Progenitor cell of endocrine pancreas (in vitro differentiated cells): ENCODE measurements around the gene BCO1. TPM values are rescaled to one million over a fixed set of nuclear protein-coding genes. Genes with fewer than 3 reads are reported as not detected.

Experiments used
- DNase-seq: peaks from one replicate; pipeline ENCODE4 v3.0.0; 2021; ENCODE audit warnings: low spot score; ENCODE audit not compliant: unreplicated experiment
- H3K27ac Mint-ChIP-seq: 2 replicates; pipeline ENCODE4 v1.8.0; 2021; ENCODE audit warnings: mild to moderate bottlenecking, moderate library complexity, mixed read lengths
- H3K27me3 Mint-ChIP-seq: 2 replicates; pipeline ENCODE4 v1.8.0; 2021; ENCODE audit warnings: mixed read lengths
- H3K36me3 Mint-ChIP-seq: 2 replicates; pipeline ENCODE4 v1.8.0; 2022; ENCODE audit warnings: mixed read lengths; ENCODE audit not compliant: insufficient read depth
- H3K4me1 Mint-ChIP-seq: 2 replicates; pipeline ENCODE4 v1.8.0; 2021; ENCODE audit warnings: low read depth, mixed read lengths
- H3K4me3 Mint-ChIP-seq: 2 replicates; pipeline ENCODE4 v1.8.0; 2021; ENCODE audit warnings: low read depth, mild to moderate bottlenecking, moderate library complexity, mixed read lengths
- H3K9me3 Mint-ChIP-seq: 2 replicates; pipeline ENCODE4 v1.8.0; 2021; ENCODE audit warnings: low read depth, mixed read lengths
- CTCF ChIP-seq: fragments of 200-600 bp; sonication (generic); IDR thresholded peaks from one replicate; pipeline ENCODE4 v1.5.0; 2021; ENCODE audit warnings: antibody characterized with exemption, mild to moderate bottlenecking; ENCODE audit not compliant: unreplicated experiment
- total RNA-seq: library from RNA; stranded (reverse); gene quantifications from 2 replicates; pipeline ENCODE4 v1.2.1, GENCODE V29; 2021

Gene BCO1
- total RNA-seq, 1 donor from 2014 or later: 3.3 TPM

DNA sequence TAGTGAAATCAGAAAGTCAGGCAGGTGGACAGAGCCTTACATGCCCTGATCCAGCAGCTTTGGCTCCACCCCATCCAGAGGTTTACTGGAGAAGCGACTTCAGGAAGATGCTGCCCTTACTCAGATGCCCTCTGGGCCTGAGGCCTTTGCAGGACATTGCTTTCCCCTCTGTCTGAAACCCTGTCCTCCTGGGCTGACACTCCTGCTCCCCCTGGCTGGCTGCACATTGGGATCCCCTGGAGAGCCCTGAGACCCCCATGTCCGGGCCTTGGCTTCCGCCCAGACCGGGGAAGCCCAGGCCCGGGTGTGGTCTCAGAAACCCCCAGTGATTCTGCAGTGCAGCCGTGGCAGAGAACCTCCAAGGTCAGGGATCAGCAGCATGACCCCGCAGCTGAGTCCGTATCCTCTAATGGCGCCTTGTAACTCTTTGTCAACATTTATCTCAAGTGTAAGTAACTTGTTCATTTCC is 36.6 kb downstream of the BCO1 start:
- no peak overlapping the region for H3K4me3 Mint-ChIP-seq
- no peaks in the 10 kb centered on the region for H3K9me3 Mint-ChIP-seq
- H3K4me1 Mint-ChIP-seq: peaks cover 6% of the 10 kb centered on the region
- H3K27ac Mint-ChIP-seq: peak overlapping the region; percentile 57
- peaks cover 2% of the 10 kb centered on the region for H3K36me3 Mint-ChIP-seq
- no peak for DNase-seq
- no peak for TF ChIP-seq CTCF
- no peaks in the 10 kb centered on the region for H3K27me3 Mint-ChIP-seq

- Mint-ChIP-seq H3K4me3 (no peak overlapping the region), H3K27me3 (no peaks in the 10 kb centered on the region), H3K36me3 (peaks cover 2% of the 10 kb centered on the region), H3K27ac (no peak overlapping the region), H3K4me1 (peaks cover 6% of the 10 kb centered on the region), H3K9me3 (no peaks in the 10 kb centered on the region)
- DNase-seq: no peak
- TF ChIP-seq CTCF: no peak
These were observed 37.3 kb downstream of the BCO1 start for GRCh38 chr16:81275795-81276194.

DNA sequence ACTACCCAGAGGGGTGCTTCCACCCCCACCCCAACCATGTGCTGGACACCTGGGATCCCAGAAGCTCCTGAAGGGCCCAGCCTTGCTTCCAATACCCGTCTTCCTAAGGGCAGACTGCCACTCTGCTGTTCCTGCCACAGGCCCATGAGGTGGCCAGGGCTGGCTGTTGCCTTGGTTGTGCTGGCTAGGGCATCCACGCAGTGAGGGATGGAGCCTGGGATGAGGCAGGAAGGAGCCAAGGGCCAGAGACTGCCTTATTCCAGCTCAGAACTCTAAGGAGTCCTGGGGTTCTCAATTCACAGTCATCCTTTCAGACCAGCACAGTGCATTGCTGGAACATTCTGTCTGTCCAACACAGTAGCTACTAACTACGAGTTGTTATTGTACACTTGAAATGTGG is 37.8 kb downstream of the BCO1 start:
- Mint-ChIP-seq H3K27ac (no peak overlapping the region), H3K9me3 (no peaks in the 10 kb centered on the region), H3K36me3 (peaks cover 2% of the 10 kb centered on the region), H3K4me1 (peaks cover 6% of the 10 kb centered on the region), H3K4me3 (no peak overlapping the region), H3K27me3 (no peaks in the 10 kb centered on the region)
- TF ChIP-seq CTCF: no peak
- no peak for DNase-seq

GRCh38 chr16:81277541-81278080 is 39.1 kb downstream of the BCO1 start:
- H3K36me3 Mint-ChIP-seq: no peaks in the 10 kb centered on the region
- peaks cover 6% of the 10 kb centered on the region for H3K4me1 Mint-ChIP-seq
- peak overlapping the region; percentile 41 for H3K27ac Mint-ChIP-seq
- TF ChIP-seq CTCF: no peak
- DNase-seq: no peak
- no peaks in the 10 kb centered on the region for H3K9me3 Mint-ChIP-seq
- no peaks in the 10 kb centered on the region for H3K27me3 Mint-ChIP-seq
- no peak overlapping the region for H3K4me3 Mint-ChIP-seq

- H3K36me3 Mint-ChIP-seq: no peaks in the 10 kb centered on the region
- H3K4me1 Mint-ChIP-seq: peaks cover 6% of the 10 kb centered on the region
- no peaks in the 10 kb centered on the region for H3K27me3 Mint-ChIP-seq
- H3K27ac Mint-ChIP-seq: no peak overlapping the region
- H3K4me3 Mint-ChIP-seq: no peak overlapping the region
- no peaks in the 10 kb centered on the region for H3K9me3 Mint-ChIP-seq
- TF ChIP-seq CTCF: no peak
- no peak for DNase-seq
These were observed 40.0 kb downstream of the BCO1 start for GRCh38 chr16:81278526-81278925.
